AG04450 (cell line): ENCODE results near the gene IFT88. TPM values are rescaled to one million over a fixed set of nuclear protein-coding genes. Genes with fewer than 3 reads are reported as not detected.

Experiments
- CTCF ChIA-PET: fragments of 300-600, 350-600 bp; formaldehyde crosslinking; extraction: SDS; loops from one replicate; lab custom pipeline; 2022; ENCODE audit warnings: antibody characterized with exemption, inconsistent platforms; lab: Charles Lee
- POLR2A ChIA-PET: fragments of 350-600 bp; formaldehyde crosslinking; extraction: SDS; loops from one replicate; lab custom pipeline; 2021; ENCODE audit warnings: antibody characterized with exemption, inconsistent platforms; lab: Yijun Ruan, JAX
- DNase-seq: peaks from one replicate; pipeline ENCODE4 v3.0.0-alpha.2; 2011; ENCODE audit warnings: low read depth, low spot score
- H3K27ac ChIP-seq: one replicate; pipeline ENCODE4 v1.5.1; 2012; ENCODE audit warnings: low read depth, low read length, control low read depth
- H3K27me3 ChIP-seq: one replicate; pipeline ENCODE4 v1.6.0; 2012; ENCODE audit warnings: low read length; ENCODE audit not compliant: control insufficient read depth, insufficient read depth
- H3K4me3 ChIP-seq: 2 replicates; pipeline ENCODE4 v1.5.1; 2011; ENCODE audit warnings: mild to moderate bottlenecking, low read depth, low read length, control low read depth
- H3K9me3 ChIP-seq: 2 replicates; pipeline ENCODE4 v1.5.1; 2012; ENCODE audit warnings: low read length; ENCODE audit not compliant: control insufficient read depth, insufficient read depth
- polyA plus RNA-seq: library from polyadenylated mRNA; depleted of rRNA; stranded (reverse); fragments of >200 nt; gene quantifications from 2 replicates; pipeline ENCODE4 v1.2.3, GENCODE V29; 2011
- TF ChIP-seq, protein P1 (sequence below): IDR thresholded peaks from 2 replicates; pipeline ENCODE4 v1.5.1; 2011; ENCODE audit warnings: low read depth, low read length, control low read depth, inconsistent platforms

Gene IFT88
- polyA plus RNA-seq, 1 experiment: 15.8 TPM

DNA sequence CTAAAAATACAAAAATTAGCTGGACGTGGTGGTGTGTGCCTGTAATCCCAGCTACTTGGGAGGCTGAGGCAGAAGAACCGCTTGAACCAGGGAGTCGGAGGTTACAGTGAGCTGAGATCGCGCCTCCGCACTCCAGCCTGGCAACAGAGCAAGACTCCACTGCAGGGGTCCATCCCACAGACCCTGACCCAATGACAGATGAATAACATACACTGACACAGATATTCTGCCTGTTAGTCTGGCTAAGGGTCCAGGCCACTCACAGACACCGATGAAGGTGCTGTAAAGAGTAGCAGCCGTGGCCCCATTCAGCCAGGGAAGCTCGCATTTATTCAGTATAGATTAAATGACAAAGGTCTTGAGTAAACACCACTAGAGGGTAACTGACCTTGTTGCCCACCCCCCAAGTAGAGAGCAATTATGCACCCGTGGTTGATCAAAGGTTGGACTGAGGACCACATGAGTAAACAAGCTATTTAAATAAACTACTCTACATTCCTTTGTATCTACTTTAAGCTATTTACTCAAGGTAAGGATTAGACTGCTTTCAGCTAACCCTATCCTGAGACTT, 32.8 kb upstream of the IFT88 start:
- POLR2A ChIA-PET: no interaction called here
- H3K27me3 ChIP-seq: no peaks in the 10 kb centered on the region
- no peak overlapping the region for H3K27ac ChIP-seq
- TF ChIP-seq, protein P1, sequence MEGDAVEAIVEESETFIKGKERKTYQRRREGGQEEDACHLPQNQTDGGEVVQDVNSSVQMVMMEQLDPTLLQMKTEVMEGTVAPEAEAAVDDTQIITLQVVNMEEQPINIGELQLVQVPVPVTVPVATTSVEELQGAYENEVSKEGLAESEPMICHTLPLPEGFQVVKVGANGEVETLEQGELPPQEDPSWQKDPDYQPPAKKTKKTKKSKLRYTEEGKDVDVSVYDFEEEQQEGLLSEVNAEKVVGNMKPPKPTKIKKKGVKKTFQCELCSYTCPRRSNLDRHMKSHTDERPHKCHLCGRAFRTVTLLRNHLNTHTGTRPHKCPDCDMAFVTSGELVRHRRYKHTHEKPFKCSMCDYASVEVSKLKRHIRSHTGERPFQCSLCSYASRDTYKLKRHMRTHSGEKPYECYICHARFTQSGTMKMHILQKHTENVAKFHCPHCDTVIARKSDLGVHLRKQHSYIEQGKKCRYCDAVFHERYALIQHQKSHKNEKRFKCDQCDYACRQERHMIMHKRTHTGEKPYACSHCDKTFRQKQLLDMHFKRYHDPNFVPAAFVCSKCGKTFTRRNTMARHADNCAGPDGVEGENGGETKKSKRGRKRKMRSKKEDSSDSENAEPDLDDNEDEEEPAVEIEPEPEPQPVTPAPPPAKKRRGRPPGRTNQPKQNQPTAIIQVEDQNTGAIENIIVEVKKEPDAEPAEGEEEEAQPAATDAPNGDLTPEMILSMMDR: no peak
- DNase-seq: no peak
- H3K4me3 ChIP-seq: no peak overlapping the region
- no peaks in the 10 kb centered on the region for H3K9me3 ChIP-seq
- CTCF ChIA-PET: interaction anchor here (0.6 to 0.7 kb wide), 3 partner anchors 22 to 178 kb away, joined by 3 to 15 read pairs (median 7); no protein-coding TSS in a partner anchor

DNA sequence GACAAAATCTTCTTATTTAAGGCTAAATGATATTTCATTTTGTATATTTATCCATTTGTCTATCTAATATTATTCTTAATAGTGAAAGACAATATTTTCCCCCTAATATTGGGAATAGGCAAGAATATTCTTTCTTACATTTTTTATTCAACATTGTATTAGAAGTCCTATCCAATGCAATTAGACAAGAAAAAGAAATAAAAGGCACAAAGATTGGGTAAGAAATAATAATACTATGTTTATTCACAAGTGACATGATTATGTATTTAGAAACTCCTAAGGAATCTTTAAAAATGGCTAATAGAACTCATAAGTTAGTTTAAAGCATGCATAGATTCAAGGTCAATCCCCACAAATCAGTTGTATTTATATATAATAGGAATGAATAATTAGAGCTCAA, 30.0 kb upstream of the IFT88 start:
- Histone ChIP-seq H3K27me3 (no peaks in the 10 kb centered on the region), H3K27ac (no peak overlapping the region), H3K4me3 (no peak overlapping the region), H3K9me3 (no peaks in the 10 kb centered on the region)
- no peak for DNase-seq
- ChIA-PET POLR2A (no interaction called here), CTCF (no interaction called here)
- TF ChIP-seq, protein P1: no peak

DNA sequence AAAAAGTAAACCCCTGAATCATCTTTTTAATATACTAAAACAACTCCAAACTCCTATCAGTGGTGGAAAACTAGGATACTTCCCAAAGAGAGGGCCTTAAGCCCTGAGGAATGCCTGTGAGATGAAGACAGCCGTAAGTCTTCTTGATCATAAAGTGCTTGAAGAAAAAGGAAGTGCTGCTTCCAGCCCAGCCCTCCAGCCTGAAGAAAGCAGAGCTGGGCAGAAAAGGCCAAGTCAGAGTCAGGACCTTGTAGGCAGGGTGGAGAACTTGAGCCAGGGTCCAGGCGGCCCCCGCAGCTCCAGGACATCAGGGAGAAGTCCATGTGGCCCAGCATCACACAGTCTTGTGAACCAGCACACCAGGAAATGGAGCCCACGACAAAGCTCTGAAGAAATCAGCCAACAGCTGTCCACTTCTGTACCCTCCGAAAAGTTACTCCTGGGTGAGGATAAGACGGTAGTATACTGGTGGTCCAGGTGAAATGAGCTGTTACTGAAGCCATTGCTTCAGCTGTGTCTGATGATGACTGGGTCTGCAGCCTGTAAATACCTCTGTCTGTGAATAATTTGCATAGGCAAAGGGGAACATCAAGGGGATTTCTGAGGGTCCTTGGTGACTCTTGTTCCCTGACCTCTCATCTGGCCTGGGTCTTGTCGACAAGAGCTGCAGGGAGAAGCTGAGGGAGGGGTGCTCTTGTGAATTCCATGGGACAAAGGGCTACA, 22.6 kb upstream of the IFT88 start:
- TF ChIP-seq, protein P1: no peak
- POLR2A ChIA-PET: no interaction called here
- DNase-seq: no peak
- CTCF ChIA-PET: no interaction called here
- Histone ChIP-seq H3K4me3 (no peak overlapping the region), H3K27me3 (no peaks in the 10 kb centered on the region), H3K27ac (no peak overlapping the region), H3K9me3 (no peaks in the 10 kb centered on the region)

- TF ChIP-seq, protein P1: no peak
- DNase-seq: no peak
- ChIA-PET POLR2A (no interaction called here), CTCF (no interaction called here)
- H3K27me3 ChIP-seq: no peaks in the 10 kb centered on the region
- H3K27ac ChIP-seq: no peak overlapping the region
- no peaks in the 10 kb centered on the region for H3K9me3 ChIP-seq
- H3K4me3 ChIP-seq: no peak overlapping the region
Measured at GRCh38 chr13:20546556-20546955, 20.4 kb upstream of the IFT88 start.

DNA sequence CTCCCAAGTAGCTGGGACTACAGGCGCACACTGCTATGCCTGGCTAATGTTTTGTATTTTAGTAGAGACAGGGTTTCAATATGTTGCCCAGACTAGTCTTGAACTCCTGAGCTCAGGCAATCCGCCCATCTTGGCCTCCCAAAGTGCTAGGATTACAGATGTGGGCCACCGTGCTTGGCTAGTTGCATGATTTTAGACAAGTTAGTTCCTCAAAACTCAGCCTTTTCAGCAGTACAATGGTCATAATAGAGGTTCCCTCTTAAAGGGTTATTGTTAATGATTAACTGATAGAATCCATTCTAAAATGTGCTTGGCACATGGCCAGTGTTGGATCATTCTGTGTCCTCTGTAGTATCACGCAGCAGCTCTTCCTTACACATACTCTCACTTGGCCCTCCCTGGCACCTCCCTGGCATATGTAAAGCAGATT, 19.5 kb upstream of the IFT88 start:
- DNase-seq: no peak
- H3K4me3 ChIP-seq: no peak overlapping the region
- POLR2A ChIA-PET: no interaction called here
- CTCF ChIA-PET: no interaction called here
- H3K27ac ChIP-seq: no peak overlapping the region
- H3K27me3 ChIP-seq: no peaks in the 10 kb centered on the region
- H3K9me3 ChIP-seq: no peaks in the 10 kb centered on the region
- TF ChIP-seq, protein P1: no peak
